SU-DHL-6 (cell line): ENCODE data around the gene CPT1C.

Source experiments
- H2AFZ ChIP-seq: fragments of 200-600 bp; sonication (generic); 2 replicates; pipeline ENCODE4 v1.6.1; 2014; ENCODE audit warnings: low read depth, mild to moderate bottlenecking, moderate library complexity, mixed read lengths, antibody characterized with exemption, low read length; ENCODE audit not compliant: severe bottlenecking
- H3F3A ChIP-seq: fragments of 200-600 bp; shearing (Covaris generic); 2 replicates; pipeline ENCODE4 v1.6.0; 2016; ENCODE audit warnings: antibody characterized with exemption, mild to moderate bottlenecking; ENCODE audit not compliant: insufficient read depth
- H3K27ac ChIP-seq: fragments of 200-600 bp; sonication (generic); 2 replicates; pipeline ENCODE4 v1.5.1; 2016; ENCODE audit warnings: low read depth, mild to moderate bottlenecking, low read length, moderate library complexity, mixed read lengths
- H3K27me3 ChIP-seq: fragments of 200-600 bp; sonication (generic), shearing (Covaris generic); 2 replicates; pipeline ENCODE4 v1.6.0; 2014; ENCODE audit warnings: mild to moderate bottlenecking, low read length
- H3K36me3 ChIP-seq: fragments of 200-600 bp; sonication (generic); 2 replicates; pipeline ENCODE4 v1.6.1; 2014; ENCODE audit warnings: mild to moderate bottlenecking, low read length, mixed read lengths
- H3K4me2 ChIP-seq: fragments of 300-600, 200-600 bp; shearing (Covaris generic), sonication (generic); 2 replicates; pipeline ENCODE4 v1.6.0; 2014; ENCODE audit warnings: low read length, low read depth, mild to moderate bottlenecking; ENCODE audit not compliant: poor library complexity, severe bottlenecking
- H3K4me3 ChIP-seq: fragments of 200-600 bp; sonication (generic); 2 replicates; pipeline ENCODE4 v1.5.1; 2014; ENCODE audit warnings: antibody characterized with exemption, low read length, mild to moderate bottlenecking, mixed read lengths; ENCODE audit not compliant: insufficient read depth, poor library complexity, severe bottlenecking
- H3K79me2 ChIP-seq: fragments of 200-600 bp; sonication (generic); 2 replicates; pipeline ENCODE4 v1.6.1; 2014; ENCODE audit warnings: mild to moderate bottlenecking, low read length, moderate library complexity; ENCODE audit not compliant: insufficient read depth
- H3K9ac ChIP-seq: fragments of 200-600 bp; sonication (generic); 2 replicates; pipeline ENCODE4 v1.7.0; 2014; ENCODE audit warnings: mild to moderate bottlenecking, low read length
- H3K9me2 ChIP-seq: fragments of 200-600 bp; sonication (generic); replicated peaks from 2 replicates; pipeline ENCODE4 v1.6.1; 2014; ENCODE audit warnings: low read length; ENCODE audit not compliant: insufficient read depth
- H3K9me3 ChIP-seq: fragments of 200-600 bp; sonication (generic); 2 replicates; pipeline ENCODE4 v1.6.1; 2014; ENCODE audit warnings: low read length, mixed read lengths; ENCODE audit not compliant: insufficient read depth
- H4K20me1 ChIP-seq: fragments of 200-600 bp; sonication (generic); 2 replicates; pipeline ENCODE4 v1.6.1; 2014; ENCODE audit warnings: low read depth, mild to moderate bottlenecking, antibody characterized with exemption, low read length, moderate library complexity, mixed read lengths
- CTCF ChIP-seq: fragments of 200-600 bp; sonication (generic); IDR thresholded peaks from one replicate; pipeline ENCODE4 v1.5.1; 2017; ENCODE audit warnings: antibody characterized with exemption, mild to moderate bottlenecking, low read length, moderate library complexity; ENCODE audit not compliant: insufficient read depth, poor library complexity, severe bottlenecking
- EZH2phosphoT487 ChIP-seq: fragments of 200-600 bp; sonication (generic), shearing (Covaris generic); conservative IDR thresholded peaks from 2 replicates; pipeline ENCODE4 v1.6.1; 2018; ENCODE audit warnings: mild to moderate bottlenecking, antibody characterized with exemption, low read length, moderate library complexity, mixed read lengths

The CPT1C gene

GRCh38 chr19:49710372-49710951 lies 19.5 kb downstream of the CPT1C start:
- no peak for TF ChIP-seq EZH2phosphoT487
- no peak for TF ChIP-seq CTCF
- Histone ChIP-seq H3K4me2 (no peak overlapping the region), H3K27ac (no peak overlapping the region), H4K20me1 (no peaks in the 10 kb centered on the region), H3K4me3 (no peak overlapping the region), H2AFZ (no peak overlapping the region), H3K9me2 (no peaks in the 10 kb centered on the region), H3K9ac (no peak overlapping the region), H3K79me2 (no peaks in the 10 kb centered on the region), H3K27me3 (no peaks in the 10 kb centered on the region), H3K36me3 (no peaks in the 10 kb centered on the region), H3F3A (no peaks in the 10 kb centered on the region), H3K9me3 (no peaks in the 10 kb centered on the region)

GRCh38 chr19:49712397-49712859 lies 21.5 kb downstream of the CPT1C start:
- H3K79me2 ChIP-seq = no peaks in the 10 kb centered on the region
- no peak overlapping the region for H2AFZ ChIP-seq
- H3K36me3 ChIP-seq = no peaks in the 10 kb centered on the region
- H3K27ac ChIP-seq = no peak overlapping the region
- H3F3A ChIP-seq = no peaks in the 10 kb centered on the region
- H3K9me2 ChIP-seq = no peaks in the 10 kb centered on the region
- H3K9ac ChIP-seq = no peak overlapping the region
- H3K9me3 ChIP-seq = no peaks in the 10 kb centered on the region
- no peak overlapping the region for H3K4me2 ChIP-seq
- no peak overlapping the region for H3K4me3 ChIP-seq
- no peaks in the 10 kb centered on the region for H4K20me1 ChIP-seq
- no peaks in the 10 kb centered on the region for H3K27me3 ChIP-seq
- TF ChIP-seq EZH2phosphoT487 = no peak
- TF ChIP-seq CTCF = no peak

- Histone ChIP-seq H3F3A (no peaks in the 10 kb centered on the region), H3K9ac (no peak overlapping the region), H3K9me3 (no peaks in the 10 kb centered on the region), H3K36me3 (no peaks in the 10 kb centered on the region), H3K27me3 (no peaks in the 10 kb centered on the region), H2AFZ (no peak overlapping the region), H3K4me2 (no peak overlapping the region), H3K27ac (no peak overlapping the region), H4K20me1 (no peaks in the 10 kb centered on the region), H3K9me2 (no peaks in the 10 kb centered on the region), H3K79me2 (no peaks in the 10 kb centered on the region), H3K4me3 (no peak overlapping the region)
- TF ChIP-seq EZH2phosphoT487 = no peak
- TF ChIP-seq CTCF = no peak
Measured at GRCh38 chr19:49713236-49713845, 22.4 kb downstream of the CPT1C start.
